Activated T-cell treated with anti-CD3 and anti-CD28 coated beads for 4 hours (primary cell): ENCODE results near the gene PSMD13.

Experiments used
- DNase-seq: peaks from one replicate; pipeline ENCODE4 v3.0.0-alpha.2; 2020

PSMD13 gene

GRCh38 chr11:290621-291231 is 54.0 kb downstream of the PSMD13 start:
- no peak for DNase-seq

- DNase-seq, result no peak
These were observed 54.8 kb downstream of the PSMD13 start for GRCh38 chr11:291281-292210.

- DNase-seq, result no peak
These were observed 55.7 kb downstream of the PSMD13 start for GRCh38 chr11:292211-293121.

DNA sequence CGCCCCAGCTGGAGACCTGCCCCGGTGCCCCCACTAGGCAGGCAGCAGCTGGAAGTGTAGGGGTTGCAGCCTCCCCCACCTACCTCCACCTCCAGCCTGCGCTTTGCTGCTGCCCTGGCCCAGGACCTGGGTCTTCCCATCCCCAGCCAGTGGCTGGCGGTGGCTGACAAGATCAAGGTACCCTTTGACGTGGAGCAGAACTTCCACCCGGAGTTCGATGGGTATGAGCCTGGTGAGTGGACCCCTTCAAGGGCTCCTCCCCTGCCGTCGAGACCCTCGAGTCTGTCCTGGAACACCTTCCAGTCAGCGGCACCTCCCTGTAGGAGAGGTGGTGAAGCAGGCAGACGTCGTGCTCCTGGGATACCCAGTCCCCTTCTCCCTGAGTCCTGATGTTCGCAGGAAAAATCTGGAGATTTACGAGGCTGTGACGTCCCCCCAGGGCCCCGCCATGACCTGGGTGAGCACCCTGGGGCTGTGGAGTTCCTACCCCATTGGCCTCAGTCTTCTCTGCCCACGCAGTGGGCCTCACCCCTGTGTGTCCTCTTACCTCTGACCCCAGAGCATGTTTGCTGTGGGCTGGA is 56.6 kb downstream of the PSMD13 start:
- no peak for DNase-seq

GRCh38 chr11:293852-294661 is 57.3 kb downstream of the PSMD13 start:
- no peak for DNase-seq

GRCh38 chr11:294780-295179 is 58.0 kb downstream of the PSMD13 start:
- DNase-seq, result no peak

DNA sequence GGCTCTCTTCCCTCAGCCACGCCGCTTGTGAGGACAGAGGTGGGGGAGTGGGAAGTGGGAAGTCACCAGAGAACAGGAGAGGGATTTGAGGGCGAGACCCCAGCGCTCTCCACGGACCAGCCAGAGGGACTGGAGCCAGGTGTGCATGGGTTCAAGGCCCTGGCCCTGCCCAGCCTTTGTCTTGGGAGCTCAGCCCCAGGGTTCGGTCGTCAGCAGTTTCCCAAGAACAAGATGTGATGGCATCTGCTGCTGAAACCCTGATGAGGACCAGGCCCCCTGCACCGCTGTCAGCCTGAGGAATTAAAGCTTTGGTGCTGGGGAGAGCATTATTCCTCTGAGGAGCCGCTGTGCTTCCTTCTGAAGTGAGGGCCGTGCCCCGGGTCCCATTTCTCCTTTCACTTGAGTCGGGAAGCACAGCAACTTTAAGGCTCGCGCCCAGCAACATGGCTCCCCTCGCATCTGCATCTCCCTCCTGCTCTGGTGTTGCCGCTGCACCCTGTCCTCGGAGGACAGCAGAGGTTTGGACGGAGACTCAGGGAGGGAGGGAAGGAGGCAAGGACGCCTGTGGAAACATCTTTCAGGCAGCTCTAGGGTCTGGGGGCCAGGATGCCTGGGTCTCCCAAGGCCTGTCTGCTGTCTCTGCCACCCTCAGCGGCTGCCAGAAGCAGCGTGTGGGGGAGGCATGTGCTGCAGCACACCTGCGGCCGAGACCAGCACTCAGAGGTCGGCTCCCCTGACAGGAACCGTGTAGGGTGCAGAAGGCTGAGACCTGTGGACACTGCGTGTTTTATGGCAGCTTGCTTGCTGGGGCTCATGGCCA is 58.8 kb downstream of the PSMD13 start:
- DNase-seq, result no peak

DNA sequence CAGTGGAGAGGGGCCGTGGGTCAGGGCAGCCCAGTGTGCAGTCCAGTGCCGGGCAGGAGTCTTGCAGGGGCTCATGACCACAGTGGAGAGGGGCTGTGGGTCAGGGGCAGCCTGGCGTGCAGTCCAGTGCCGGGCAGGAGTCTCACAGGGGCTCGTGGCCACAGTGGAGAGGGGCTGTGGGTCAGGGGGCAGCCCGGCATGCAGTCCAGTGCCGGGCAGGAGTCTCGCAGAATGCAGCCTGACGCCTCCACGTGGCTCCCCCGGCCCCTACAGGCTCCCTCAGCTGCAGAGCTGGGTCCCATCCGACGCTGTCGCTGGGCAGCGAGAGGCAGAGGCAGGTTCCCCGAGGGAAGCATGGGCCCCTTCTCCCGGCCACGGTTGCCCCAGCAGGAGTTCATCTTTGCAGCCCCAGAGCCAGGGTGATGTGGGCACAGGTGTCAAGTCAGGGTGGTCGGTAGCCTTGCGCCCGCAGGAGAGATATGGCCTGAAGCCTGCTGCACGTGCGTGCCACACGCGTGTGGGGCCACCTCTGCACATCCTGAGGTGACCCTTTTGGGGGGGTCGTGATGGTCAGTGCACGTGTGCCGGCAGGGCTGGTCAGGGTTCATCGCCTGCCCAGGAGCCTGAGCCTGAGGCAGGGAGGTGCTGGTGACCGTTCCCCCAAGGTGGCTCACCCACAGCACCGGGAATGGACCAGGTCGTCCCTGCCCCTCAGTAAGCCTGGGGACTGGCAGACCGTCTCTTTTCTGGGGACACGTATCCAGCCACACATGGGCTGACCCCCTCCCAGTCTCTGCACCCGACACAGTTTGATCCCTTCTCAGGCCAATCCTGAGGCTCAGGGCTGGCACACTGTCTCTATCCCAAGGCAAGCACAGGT is 59.6 kb downstream of the PSMD13 start:
- DNase-seq, result no peak

DNA sequence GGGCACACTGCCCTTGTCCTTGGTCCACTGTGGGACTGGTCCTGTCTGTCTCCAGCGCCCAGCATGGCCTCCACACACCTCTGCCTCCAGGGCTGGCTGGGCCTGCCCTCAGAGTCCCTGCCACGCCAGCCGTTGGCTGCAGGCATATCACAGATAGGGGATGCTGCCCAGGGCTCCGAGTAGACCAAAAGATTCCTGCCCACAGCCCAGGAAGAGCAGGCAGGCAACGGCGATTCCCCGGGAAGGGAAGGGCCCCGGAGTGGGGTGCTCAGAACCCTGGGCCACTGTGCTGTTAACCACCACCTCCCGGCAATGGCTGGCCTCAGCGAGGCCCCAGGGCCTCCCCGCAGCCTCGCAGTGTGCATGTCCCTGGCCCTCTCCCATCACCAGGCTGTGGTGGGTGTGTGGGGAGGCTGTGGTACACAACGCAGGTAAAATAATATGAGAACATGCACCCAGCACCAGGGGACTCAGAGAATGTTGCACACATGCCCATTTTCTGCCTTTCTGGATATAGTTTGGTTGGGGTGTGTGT is 60.3 kb downstream of the PSMD13 start:
- DNase-seq, result no peak

DNA sequence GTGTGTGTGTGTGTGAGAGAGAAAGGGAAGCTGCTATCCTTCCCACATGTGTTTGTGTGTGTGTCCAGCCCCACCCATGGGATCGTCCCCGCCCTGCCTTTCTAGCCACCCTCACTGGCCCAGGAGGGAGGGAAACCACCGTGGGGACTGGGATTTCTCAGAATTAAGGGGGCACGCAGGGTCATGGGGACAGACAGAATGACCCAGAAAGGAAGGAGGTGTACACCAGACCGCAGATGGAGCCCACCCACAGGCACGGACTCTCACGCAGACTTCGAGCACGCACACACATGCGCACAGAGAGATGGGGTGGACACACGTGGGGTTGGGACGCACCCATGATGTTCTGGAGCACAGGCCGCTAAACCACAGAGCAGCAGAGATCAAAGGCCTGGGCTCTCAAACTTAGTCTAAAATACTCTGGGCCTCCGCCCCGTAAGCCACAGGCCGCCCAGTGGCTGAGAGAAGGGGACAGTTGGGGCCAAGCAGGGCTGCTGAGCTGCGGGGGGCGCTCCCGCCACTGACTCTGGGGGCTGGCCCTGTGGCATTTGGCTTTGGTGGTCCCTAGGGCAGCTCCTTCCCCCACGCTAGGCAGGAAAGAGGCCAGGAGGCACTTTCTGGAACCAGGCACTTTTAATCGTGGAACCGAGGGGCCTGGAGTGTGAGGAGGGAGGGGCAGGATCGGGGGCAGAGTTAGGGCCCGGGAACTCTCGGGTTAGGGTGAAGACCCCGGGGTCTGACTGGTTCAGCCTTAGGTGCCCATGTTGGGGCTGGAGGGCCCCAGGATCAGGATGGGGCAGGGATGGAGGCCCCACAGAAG is 61.0 kb downstream of the PSMD13 start:
- no peak for DNase-seq

DNA sequence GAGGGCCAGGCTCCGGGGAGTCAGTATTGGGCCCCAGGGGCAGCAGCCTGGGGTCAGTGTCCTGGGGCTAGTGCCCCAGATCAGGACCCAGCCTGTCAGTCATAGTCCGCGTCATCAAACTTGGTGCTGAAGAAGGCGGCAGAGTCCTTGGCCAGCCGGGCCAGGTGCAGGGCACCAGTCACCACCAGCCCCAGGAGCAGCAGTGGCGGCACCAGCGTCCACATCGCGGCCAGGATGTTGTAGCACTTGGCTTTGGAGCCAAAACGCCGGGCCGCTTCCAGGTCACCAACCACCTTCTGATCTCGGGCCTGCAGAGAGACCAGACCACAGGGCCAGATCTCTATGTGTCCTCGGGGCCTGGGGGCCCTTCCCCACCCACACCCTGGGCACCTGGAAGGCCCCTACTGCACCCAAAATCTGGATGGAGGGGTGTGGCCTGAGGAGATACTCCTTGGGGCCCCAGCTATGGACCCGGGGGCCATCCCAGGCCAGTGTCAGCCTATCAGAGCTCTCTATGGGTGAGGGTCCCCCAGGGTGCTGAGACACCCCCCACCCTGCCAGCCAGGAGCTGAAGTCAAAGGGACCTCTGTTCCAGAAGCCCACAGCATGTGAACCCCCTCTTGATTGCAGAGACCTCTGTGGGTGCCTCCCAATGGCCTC is 61.8 kb downstream of the PSMD13 start:
- DNase-seq, result no peak

DNA sequence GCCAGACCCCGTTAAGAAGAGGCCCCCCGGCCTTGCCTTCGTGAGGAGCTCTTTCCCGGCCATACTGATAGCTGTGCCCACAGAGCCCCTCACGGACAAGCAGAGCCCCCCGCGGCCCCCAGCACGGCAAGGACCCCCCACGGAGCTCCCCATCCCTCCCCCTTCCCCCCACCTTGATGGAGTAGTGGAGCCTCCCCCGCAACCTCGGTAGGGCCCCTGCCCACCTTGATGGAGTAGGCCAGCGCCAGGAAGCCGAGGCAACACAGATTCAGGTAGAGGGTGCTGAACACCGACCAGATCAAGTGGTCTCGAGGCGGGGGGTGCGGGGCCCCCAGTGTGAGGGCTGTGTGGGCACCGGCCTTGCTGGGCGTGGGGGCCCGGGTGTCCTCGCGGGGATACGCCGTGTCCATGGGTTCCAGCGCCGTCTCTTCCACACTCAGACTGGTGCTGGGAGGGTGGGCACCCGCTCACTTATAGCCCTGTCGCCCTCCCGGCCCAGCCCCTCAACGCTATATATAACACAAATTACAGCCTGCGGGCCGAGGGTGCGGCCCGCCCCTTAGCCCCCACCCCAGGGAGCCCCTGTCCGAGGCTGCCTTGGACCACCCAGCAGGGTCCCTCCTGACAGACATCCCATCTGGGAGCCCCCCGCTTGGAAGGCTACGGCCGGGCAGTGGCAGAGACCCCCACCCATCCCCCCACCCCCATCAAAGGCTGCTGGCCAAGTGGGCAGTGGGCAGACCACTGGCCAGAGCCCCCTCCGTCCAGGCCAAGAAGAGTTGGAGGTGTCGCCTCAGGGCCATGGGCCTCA is 62.5 kb downstream of the PSMD13 start, which contains the start of gene IFITM5:
IFITM5 (minus strand) TSS at position 446 of the 811 bp plus-strand sequence; CDS start at position 410, 36 bp downstream.
- DNase-seq, result no peak

- DNase-seq, result no peak
These were observed 63.4 kb downstream of the PSMD13 start for GRCh38 chr11:299951-300735.
